Activated CD4-positive, alpha-beta T cell treated with anti-CD3 and anti-CD28 coated beads, Interleukin-2, Interleukin-4, amounts not matched to agents 100 ng/mL and 50 ng/mL, durations not matched to agents 16 hours and 8 hours (primary cell): ENCODE results near the gene MAP2K6.

Experiments
- DNase-seq: peaks from one replicate; pipeline ENCODE4 v3.0.0-alpha.2; 2020; ENCODE audit warnings: low spot score

MAP2K6 gene

DNA sequence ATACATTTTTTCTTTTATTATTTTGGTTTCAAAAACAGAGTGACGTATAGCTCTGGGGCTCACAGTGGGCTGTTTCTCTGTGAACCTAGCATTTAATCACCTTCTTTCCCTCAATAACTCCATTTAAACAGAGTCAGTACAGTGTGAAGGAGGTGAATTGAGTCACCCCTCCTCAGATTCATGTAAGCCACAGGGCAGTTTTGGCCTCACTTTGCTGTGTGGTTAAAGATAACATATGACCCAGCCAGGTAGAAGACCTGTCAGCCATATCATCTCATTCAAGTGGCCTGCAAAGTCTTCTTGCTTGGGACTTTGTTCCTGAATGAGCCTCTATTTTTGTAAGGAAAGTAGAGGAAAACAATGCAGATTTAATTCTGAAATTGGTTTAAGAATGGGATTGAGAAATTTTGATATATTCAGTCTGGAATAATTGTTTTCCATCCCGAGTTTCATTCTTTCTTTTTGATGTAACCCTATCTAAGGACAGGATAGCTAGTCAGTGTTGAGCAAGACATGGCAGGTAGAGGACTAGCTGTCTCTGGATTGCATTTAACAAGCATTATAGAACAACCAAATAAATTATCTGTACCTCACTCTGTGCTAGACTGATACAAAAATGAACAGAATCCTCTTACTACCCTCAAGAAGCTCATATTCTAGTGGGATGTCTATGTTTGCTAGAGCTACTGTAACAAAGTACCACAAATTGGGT lies 13.1 kb downstream of the MAP2K6 start:
- no peak for DNase-seq

GRCh38 chr17:69428252-69428980 lies 13.9 kb downstream of the MAP2K6 start:
- no peak for DNase-seq

- no peak for DNase-seq
These were observed 16.0 kb downstream of the MAP2K6 start for GRCh38 chr17:69430488-69430887.

DNA sequence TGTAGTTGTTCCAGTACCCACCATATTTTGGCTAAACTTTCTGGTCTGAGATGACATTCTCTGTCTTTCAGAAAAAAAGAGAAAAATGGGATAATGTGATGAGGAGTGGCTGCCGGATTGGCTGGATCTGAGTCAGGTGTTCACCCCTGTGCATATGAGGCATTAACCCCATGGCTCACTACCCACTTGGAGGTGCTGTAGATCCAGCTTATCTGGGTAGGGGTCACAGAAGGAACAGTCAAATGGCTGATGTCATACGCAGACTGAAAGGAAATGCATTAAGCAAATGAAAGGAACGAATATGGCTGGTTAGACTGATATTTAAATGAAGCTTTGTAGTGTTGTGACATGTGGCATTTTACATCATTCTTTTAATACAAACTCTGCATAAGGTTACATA lies 17.3 kb downstream of the MAP2K6 start:
- DNase-seq = no peak

DNA sequence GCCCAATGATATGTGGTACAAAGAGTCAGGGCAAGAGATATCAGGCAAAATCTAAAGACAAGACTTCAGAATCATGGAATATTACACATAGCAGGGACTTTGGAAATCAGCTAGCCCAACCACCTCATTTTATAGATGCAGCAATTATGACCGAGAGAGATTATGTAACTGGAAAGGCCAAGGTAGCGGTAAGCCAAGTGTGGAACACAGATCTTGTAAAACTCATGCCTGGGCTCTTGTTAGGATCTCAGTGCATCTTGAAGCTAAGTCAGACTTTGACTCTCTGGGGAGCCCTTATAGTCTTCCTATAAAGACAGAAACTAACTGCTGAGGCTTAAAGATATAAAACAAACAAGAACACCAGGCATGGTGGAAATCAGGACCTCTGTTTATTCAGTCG lies 18.6 kb downstream of the MAP2K6 start:
- DNase-seq = no peak

GRCh38 chr17:69434164-69434579 lies 19.7 kb downstream of the MAP2K6 start:
- DNase-seq = no peak

- no peak for DNase-seq
These were observed 21.6 kb downstream of the MAP2K6 start for GRCh38 chr17:69435971-69436696.

- DNase-seq = no peak
These were observed 23.0 kb downstream of the MAP2K6 start for GRCh38 chr17:69437475-69437874.

DNA sequence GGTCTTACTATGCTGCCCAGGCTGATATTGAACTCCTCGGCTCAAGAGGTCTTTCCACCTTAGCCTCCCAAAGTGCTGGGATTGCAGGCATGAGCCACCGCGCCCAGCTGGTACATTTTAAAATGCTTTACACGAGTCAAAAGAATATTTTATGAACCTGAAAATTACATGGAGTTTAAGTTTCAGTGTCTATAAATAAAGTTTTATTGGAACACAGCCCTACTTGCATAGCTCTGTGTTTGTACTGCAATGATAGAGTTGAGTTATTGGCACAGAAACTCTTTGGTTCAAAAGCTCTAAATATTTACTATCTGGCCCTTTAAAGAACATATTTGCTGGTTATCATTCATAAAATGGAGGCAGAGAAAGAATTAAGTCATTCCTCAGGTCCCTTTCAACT lies 24.3 kb downstream of the MAP2K6 start:
- no peak for DNase-seq

- no peak for DNase-seq
These were observed 26.7 kb downstream of the MAP2K6 start for GRCh38 chr17:69441179-69441578.

DNA sequence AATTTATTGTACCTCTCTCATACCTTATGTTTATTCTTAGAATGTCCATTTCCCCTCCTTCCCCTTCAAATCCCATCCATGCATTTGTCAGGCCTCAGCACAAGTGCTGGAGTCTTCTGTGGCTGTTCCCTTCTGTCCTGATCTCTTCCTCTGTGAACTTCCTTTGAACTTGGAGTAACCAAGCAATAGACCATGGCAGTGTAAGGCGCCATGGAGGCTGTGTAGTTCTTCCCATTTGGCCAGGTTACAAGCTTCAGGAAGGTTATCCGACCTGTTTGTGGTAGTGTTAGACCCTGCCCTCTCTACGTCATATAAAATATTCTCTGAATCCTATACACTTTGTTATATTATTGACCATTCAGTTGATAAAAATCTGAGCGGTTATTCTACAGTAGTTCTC lies 28.6 kb downstream of the MAP2K6 start:
- DNase-seq = no peak

DNA sequence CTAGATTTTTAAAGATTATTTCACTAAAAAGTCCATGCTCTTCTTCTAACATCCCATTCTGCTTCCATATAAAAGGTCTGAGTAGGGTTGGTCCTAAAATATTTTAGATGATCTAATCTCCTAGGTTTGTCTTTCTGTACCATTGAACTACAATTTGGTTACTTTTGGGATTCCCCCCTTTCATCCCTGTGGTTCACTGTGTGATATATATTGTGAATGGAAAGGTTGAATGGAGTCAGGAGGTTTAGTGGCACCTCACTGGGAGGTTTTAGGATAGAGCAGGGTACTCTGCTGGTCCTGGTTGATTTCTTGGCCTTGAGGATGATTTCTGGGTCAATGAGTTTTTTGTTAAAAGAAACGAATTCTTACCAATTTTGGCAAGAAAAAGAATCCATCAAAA lies 29.5 kb downstream of the MAP2K6 start:
- no peak for DNase-seq

- DNase-seq = no peak
These were observed 30.6 kb downstream of the MAP2K6 start for GRCh38 chr17:69445132-69445531.

- DNase-seq = no peak
These were observed 33.2 kb downstream of the MAP2K6 start for GRCh38 chr17:69447726-69448125.

GRCh38 chr17:69448431-69449102 lies 34.1 kb downstream of the MAP2K6 start:
- DNase-seq = no peak

- no peak for DNase-seq
These were observed 35.6 kb downstream of the MAP2K6 start for GRCh38 chr17:69450131-69450530.

GRCh38 chr17:69450918-69451317 lies 36.4 kb downstream of the MAP2K6 start:
- DNase-seq = no peak

DNA sequence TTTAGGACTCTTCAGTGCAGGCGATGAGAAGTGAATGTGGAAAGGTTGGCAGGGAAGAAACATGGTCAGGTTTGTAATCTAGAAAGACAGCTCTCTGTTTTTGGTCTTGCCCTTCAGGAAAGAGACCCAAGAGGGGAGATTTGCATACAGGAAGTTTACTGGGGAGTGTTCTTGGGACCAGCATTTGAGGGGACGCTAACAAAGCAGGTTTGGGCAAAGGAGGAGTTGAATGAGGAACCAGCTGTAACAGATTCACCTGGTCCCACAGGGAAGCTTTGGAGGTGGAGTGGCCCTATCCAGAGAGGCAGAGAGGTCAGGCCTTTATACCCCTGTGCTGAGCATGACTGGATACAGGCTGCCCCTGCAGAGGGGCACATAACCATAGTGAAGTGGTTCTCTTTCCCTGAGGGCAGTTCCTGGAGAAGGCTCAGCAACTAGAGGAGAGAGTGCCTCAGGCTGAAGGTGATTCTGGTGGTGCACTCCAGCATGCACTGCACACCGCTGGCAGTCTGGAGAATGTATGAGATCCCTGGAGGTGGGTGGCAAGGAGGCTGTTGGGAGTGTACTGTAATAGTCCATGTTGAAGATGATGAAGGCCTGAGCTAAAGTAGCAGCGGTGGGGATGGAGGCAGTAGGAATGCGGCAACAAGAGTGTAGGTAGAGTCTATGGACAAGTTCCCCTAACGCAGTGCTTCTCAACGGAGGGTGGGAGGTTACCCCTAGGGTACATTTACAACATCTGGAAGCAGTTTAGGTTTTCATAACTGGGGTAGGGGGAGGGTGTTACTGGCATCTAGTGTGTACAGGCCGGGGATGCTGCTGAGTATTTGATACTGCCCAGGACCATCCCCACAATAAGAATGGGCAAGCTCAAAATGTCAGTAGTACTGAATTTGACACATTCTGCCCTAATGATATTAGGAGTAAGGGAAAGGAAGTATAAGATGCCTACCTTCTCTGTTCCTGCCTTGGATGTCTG lies 37.2 kb downstream of the MAP2K6 start:
- DNase-seq = no peak

- DNase-seq = no peak
These were observed 38.3 kb downstream of the MAP2K6 start for GRCh38 chr17:69452664-69453260.

GRCh38 chr17:69454051-69454450 lies 39.6 kb downstream of the MAP2K6 start:
- no peak for DNase-seq

- DNase-seq = no peak
These were observed 40.5 kb downstream of the MAP2K6 start for GRCh38 chr17:69455040-69455439.
